HUES6 (cell line): ENCODE measurements around the gene PI4KA.
"Not testable (repeated sequence)": the region's sequence is repeated elsewhere in the genome, so short reads cannot be mapped to it uniquely, and the experiment has no call there.

Source experiments
- H3K27ac ChIP-seq: 2 replicates; pipeline ENCODE4 v1.7.0; 2013; ENCODE audit warnings: low read depth, mild to moderate bottlenecking, low read length, inconsistent platforms
- H3K27me3 ChIP-seq: 2 replicates; pipeline ENCODE4 v1.6.1; 2013; ENCODE audit warnings: low read length; ENCODE audit not compliant: control insufficient read depth, insufficient read depth
- H3K36me3 ChIP-seq: 2 replicates; pipeline ENCODE4 v1.6.1; 2013; ENCODE audit warnings: low read length; ENCODE audit not compliant: control insufficient read depth, insufficient read depth
- H3K4me1 ChIP-seq: 2 replicates; pipeline ENCODE4 v1.6.1; 2013; ENCODE audit warnings: low read length; ENCODE audit not compliant: control insufficient read depth, insufficient read depth
- H3K4me3 ChIP-seq: 2 replicates; pipeline ENCODE4 v1.5.1; 2013; ENCODE audit warnings: low read depth, low read length
- H3K9ac ChIP-seq: one replicate; pipeline ENCODE4 v1.6.1; 2013; ENCODE audit warnings: mild to moderate bottlenecking, low read length
- H3K9me3 ChIP-seq: 2 replicates; pipeline ENCODE4 v1.6.1; 2013; ENCODE audit warnings: low read depth, low read length; ENCODE audit not compliant: control insufficient read depth, insufficient read depth

The PI4KA gene

DNA sequence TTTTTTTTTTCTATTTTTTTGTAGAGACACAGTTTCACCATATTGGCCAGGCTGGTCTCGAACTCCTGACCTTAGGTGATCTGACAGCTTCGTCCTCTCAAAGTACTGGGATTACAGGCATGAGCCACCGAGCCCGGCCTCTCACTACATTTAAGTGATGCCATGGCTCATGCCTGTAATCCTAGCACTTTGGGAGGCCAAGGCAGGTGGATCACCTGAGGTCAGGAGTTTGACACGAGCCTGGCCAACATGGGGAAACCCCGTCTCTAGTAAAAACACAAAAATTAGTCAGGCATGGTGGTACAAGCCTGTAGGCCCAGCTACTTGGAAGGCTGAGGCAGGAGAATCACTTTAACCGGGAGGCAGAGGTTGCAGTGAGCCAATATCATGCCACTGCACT, 165.7 kb downstream of the PI4KA start:
- not testable (repeated sequence) for H3K27me3 ChIP-seq, H3K9me3 ChIP-seq, H3K4me3 ChIP-seq, H3K4me1 ChIP-seq, H3K9ac ChIP-seq, H3K36me3 ChIP-seq, H3K27ac ChIP-seq

DNA sequence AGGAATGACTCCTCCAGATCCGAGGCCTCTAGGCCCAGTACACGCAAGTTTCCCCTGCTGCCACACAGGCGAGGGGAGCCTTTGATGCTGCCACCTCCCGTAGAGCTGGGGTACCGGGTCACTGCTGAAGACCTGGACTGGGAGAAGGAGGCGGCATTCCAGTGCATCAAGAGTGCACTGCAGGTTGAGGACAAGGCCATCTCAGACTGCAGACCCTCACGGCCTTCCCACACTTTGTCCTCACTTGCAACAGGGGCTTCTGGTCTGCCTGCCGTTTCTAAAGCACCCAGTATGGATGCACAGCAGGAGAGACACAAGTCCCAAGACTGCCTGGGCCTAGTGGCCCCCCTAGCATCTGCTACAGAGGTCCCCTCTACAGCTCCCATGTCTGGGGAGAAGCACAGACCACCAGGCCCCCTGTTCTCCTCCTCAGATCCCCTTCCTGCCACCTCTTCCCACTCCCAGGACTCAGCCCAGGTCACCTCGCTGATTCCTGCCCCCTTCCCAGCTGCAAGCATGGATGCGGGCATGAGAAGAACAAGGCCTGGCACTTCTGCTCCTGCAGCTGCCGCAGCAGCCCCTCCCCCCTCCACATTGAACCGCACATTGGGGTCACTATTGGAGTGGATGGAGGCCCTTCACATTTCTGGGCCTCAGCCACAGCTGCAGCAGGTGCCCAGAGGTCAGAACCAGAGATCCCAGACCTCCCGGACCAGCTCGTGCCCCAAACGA, 167.9 kb downstream of the PI4KA start:
- H3K27me3 ChIP-seq, H3K27ac ChIP-seq, H3K9ac ChIP-seq, H3K9me3 ChIP-seq, H3K4me3 ChIP-seq, H3K36me3 ChIP-seq, H3K4me1 ChIP-seq: not testable (repeated sequence)

DNA sequence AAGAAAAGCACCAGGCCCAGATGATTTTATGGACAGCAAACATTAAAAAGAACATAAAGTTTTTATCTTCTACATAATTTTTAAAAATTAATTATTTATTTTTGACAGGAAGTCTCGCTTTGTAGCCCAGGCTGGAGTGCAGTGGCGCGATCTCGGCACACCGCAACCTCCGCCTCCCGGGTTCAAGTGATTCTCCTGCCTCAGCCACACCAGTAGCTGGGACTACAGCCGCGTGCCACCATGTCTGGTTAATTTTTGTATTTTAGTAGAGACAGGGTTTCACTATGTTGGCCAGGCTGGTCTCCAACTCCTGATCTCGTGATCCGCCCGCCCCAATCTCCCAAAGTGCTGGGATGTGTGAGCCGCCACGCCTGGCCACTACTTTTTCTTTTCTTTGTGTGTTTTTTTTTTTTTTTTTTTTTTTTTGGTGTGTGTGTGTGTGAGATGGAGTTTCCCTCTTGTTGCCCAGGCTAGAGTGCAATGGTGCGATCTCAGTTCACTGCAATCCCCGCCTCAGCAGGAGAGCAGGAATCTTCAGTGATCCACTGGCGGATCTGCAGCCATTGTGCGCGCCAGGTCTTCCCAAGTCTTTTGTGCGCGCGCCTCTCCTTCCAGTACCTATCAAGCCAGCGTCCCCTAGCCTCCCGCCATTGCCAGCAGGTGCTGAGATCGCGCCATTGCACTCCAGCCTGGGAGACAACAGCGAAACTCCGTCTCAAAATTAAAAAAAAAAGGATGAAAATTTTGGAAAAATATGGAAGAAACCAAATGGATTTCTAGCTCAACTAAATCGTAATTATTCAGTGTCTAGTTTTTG, 171.0 kb downstream of the PI4KA start:
- not testable (repeated sequence) for H3K4me3 ChIP-seq, H3K27ac ChIP-seq, H3K27me3 ChIP-seq, H3K9me3 ChIP-seq, H3K9ac ChIP-seq, H3K4me1 ChIP-seq, H3K36me3 ChIP-seq

DNA sequence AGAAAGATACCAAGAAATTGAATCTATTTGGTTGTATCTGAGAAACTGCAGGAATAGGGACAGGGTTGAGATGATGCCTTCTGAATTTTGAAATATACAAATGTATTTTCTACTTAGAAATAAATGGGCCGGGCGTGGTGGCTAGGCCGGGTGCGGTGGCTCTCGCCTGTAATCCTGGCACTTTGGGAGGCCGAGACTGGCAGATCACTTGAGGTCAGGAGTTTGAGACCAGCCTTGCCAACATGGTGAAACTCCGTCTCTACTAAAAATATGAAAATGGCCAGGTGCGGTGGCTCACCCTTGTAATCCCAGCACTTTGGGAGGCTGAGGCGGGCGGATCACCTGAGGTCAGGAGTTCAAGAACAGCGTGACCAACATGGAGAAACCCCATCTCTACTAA, 172.8 kb downstream of the PI4KA start:
- H3K36me3 ChIP-seq, H3K27me3 ChIP-seq, H3K9me3 ChIP-seq, H3K27ac ChIP-seq, H3K4me3 ChIP-seq, H3K4me1 ChIP-seq, H3K9ac ChIP-seq: not testable (repeated sequence)

DNA sequence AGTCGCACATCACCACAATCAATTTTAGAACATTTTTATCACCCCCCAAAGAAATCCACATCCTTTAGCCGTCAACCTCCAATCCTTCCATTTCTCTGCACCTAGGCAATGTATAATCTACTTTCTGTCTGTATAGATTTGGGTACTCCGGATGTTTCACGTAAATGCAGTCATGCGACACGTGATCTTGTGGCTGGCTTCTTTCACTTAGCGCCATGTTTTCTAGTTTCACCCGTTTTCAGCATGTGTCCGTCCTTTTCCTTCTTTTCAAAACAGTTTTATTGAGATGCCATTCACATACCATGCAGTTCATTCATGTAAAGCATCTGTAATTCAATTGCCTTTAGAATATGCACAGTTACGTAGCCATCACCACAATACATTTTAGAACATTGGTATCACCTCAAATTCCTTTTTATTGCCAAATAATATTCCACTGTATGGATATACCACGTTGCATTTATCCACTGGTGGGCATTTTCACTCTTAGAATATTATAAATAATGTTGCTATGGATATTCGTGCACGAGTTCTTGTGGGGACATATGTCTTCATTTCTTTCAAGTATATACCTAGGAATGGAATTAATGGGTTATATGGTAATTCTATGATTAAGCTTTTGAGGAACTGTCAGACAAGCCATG, 179.7 kb downstream of the PI4KA start:
- H3K4me1 ChIP-seq, H3K9me3 ChIP-seq, H3K4me3 ChIP-seq, H3K27ac ChIP-seq, H3K36me3 ChIP-seq, H3K27me3 ChIP-seq, H3K9ac ChIP-seq: not testable (repeated sequence)

DNA sequence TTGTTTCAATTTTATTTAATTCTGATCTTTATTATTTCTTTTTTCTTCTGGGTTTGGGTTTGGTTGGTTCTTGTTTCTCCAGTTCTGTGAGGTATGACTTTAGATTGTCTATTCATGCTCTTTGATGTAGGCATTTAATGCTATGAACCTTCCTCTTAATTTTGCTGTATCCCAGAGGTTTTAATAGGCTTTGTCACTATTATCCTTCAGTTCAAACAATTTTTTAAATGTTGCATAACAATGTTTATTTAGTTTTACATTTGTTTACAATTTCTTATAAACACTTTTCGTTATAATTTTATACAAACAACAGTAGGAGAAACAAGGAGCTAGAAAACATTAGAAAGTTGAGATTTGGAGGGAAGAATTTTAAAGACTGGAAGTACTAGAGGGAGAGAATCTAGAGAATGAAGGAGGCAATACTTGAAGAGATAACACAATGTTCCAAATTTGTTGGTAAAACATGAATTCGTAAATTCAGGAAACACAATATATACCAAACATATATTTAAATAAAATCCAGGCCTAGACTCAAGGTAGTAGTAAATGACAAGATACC, 180.8 kb downstream of the PI4KA start:
- Histone ChIP-seq H3K27me3 (no peaks in the 10 kb centered on the region), H3K4me1 (no peaks in the 10 kb centered on the region), H3K36me3 (no peaks in the 10 kb centered on the region), H3K9ac (no peak overlapping the region), H3K4me3 (no peak overlapping the region), H3K27ac (no peak overlapping the region), H3K9me3 (peaks cover 3% of the 10 kb centered on the region; the same call in 1 of the 2 replicates)

DNA sequence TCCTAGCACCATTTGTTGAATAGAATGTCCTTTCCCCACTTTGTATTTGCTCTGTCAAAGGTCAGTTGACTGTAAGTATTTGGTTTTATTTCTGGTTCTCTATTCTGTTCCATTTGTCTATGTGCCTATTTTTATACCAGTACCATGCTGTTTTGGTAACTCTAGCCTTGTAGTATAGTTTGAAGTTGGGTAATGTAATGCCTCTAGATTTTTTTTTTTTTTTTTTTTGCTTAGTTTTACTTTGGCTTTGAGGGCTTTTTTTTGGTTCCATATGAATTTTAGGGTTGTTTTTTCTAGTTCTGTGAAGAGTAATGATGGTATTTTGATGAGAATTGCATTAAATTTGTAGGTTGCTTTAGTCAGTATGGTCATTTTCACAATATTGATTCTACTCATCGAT, 183.0 kb downstream of the PI4KA start:
- H3K27me3 ChIP-seq, H3K36me3 ChIP-seq, H3K4me1 ChIP-seq, H3K9ac ChIP-seq, H3K4me3 ChIP-seq, H3K27ac ChIP-seq, H3K9me3 ChIP-seq: not testable (repeated sequence)

DNA sequence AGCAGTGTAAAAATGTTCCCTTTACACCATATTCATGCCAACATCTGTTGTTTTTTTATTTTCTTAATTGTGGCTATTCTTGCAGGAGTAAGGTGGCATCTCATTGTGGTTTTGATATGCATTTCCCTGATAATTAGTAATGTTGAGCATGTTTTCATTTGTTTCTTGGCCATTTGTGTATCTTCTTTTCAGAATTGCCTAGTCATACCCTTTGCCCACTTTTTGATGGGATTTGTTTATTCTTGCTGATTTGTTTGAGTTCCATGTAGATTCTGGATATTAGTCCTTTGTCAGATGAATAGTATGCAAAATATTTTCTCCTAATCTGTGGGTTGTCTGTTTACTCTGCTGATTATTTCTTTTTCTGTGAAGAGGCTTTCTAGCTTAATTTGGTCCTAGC, 183.6 kb downstream of the PI4KA start:
- H3K27ac ChIP-seq: no peak overlapping the region
- no peaks in the 10 kb centered on the region for H3K4me1 ChIP-seq
- peaks cover 3% of the 10 kb centered on the region; the same call in 1 of the 2 replicates for H3K9me3 ChIP-seq
- no peaks in the 10 kb centered on the region for H3K27me3 ChIP-seq
- no peak overlapping the region for H3K4me3 ChIP-seq
- no peaks in the 10 kb centered on the region for H3K36me3 ChIP-seq
- no peak overlapping the region for H3K9ac ChIP-seq

DNA sequence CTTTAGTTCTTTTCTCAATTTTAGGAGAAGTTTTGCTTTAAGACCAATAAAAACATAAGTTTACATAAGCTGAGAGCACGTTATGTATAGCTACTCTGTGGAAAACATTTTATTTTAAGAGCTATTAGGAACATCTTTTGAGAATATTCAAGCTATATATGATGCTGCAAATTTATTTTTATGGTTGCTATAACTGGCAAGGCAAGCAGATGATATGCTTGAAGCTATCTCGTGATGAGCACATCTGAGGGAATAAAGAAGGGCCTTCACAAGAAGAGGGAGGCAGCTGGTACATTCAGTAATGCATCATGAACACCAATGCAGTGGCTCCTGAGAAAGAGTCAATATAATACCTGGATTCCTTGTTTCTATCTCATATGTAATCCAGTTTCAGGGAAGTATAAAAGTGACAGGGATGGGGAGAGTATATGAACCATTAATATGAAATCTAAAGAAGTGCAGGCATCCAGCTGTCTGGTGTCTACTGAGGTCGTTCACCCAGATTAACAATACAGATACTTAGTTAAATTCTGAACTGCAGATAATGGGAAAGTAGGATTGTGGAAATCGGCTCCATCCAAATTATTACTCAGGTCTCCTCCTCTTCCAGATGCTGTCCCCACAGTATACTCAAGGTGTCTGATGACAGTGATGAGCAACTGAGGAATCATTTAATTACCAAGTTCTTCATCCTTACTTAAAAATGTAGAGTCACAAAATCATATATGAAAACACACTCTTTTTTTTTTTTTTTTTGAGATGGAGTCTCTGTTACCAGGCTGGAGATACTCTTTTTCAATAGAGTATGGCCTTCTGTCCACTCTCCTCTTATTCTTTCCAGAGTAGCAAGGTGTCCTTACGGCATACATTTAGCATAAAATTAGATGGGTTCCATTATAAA, 185.1 kb downstream of the PI4KA start:
- H3K9me3 ChIP-seq: no peaks in the 10 kb centered on the region
- no peaks in the 10 kb centered on the region for H3K36me3 ChIP-seq
- H3K9ac ChIP-seq: no peak overlapping the region
- H3K4me1 ChIP-seq: no peaks in the 10 kb centered on the region
- no peak overlapping the region for H3K4me3 ChIP-seq
- no peaks in the 10 kb centered on the region for H3K27me3 ChIP-seq
- H3K27ac ChIP-seq: no peak overlapping the region

DNA sequence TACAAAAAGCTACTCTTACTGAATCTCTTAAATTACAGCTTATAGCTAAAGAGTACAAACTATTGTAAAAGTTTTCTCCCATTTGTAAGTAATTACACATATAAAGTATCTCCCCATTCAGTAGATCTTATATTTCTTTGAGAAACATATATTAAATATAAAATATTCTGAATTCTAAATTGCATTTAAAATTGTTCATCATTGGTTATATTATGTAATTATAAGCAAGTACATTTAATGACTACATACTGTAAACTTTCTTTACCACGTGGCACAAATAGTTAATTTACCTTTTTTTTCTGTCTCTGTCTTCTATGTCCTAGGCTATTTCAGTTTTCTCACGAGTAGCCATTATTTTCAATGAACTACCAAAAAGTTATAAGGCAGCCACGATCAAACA, 185.9 kb downstream of the PI4KA start:
- H3K36me3 ChIP-seq: no peaks in the 10 kb centered on the region

More for the DNA sequence above, 185.9 kb downstream of the PI4KA start:
- Histone ChIP-seq H3K9ac (no peak overlapping the region), H3K27me3 (no peaks in the 10 kb centered on the region), H3K27ac (no peak overlapping the region), H3K4me3 (no peak overlapping the region), H3K9me3 (no peaks in the 10 kb centered on the region), H3K4me1 (no peaks in the 10 kb centered on the region)
